GM23248 (cell line): ENCODE measurements around the gene ZNF787. TPM values are rescaled to one million over a fixed set of nuclear protein-coding genes. Genes with fewer than 3 reads are reported as not detected.
A peak's percentile ranks its signal among the peaks of the same experiment; 100 is the strongest.

Experiments used
- DNase-seq: peaks from one replicate; pipeline ENCODE4 v3.0.0-alpha.2; 2015
- H2AFZ ChIP-seq: fragments of 200-600 bp; sonication (generic); 2 replicates; pipeline ENCODE4 v1.6.1; 2016; ENCODE audit warnings: antibody characterized with exemption
- H3F3A ChIP-seq: fragments of 200-600 bp; sonication (generic); 2 replicates; pipeline ENCODE4 v1.6.1; 2016; ENCODE audit warnings: mild to moderate bottlenecking, antibody characterized with exemption, mixed run types; ENCODE audit not compliant: insufficient read depth
- H3K27ac ChIP-seq: fragments of 200-600 bp; sonication (generic); 2 replicates; pipeline ENCODE4 v1.5.1; 2016; ENCODE audit warnings: mild to moderate bottlenecking
- H3K27me3 ChIP-seq: fragments of 200-600 bp; sonication (generic); replicated peaks from 2 replicates; pipeline ENCODE4 v1.6.1; 2016; ENCODE audit warnings: mild to moderate bottlenecking; ENCODE audit not compliant: insufficient read depth
- H3K36me3 ChIP-seq: fragments of 200-600 bp; sonication (generic); 2 replicates; pipeline ENCODE4 v1.6.1; 2016; ENCODE audit warnings: low read depth, mild to moderate bottlenecking
- H3K4me1 ChIP-seq: fragments of 200-600 bp; sonication (generic); 2 replicates; pipeline ENCODE4 v1.6.1; 2016; ENCODE audit warnings: mild to moderate bottlenecking; ENCODE audit not compliant: insufficient read depth
- H3K4me2 ChIP-seq: fragments of 200-600 bp; sonication (generic); one replicate; pipeline ENCODE4 v1.6.1; 2016; ENCODE audit warnings: mild to moderate bottlenecking; ENCODE audit not compliant: unreplicated experiment
- H3K4me3 ChIP-seq: fragments of 200-600 bp; sonication (generic); 2 replicates; pipeline ENCODE4 v1.5.1; 2016; ENCODE audit warnings: mild to moderate bottlenecking
- H3K79me2 ChIP-seq: fragments of 200-600 bp; sonication (generic); 2 replicates; pipeline ENCODE4 v1.6.1; 2016; ENCODE audit warnings: mild to moderate bottlenecking; ENCODE audit not compliant: insufficient read depth
- H3K9ac ChIP-seq: fragments of 200-600 bp; sonication (generic); 2 replicates; pipeline ENCODE4 v1.6.1; 2016; ENCODE audit warnings: mild to moderate bottlenecking
- H3K9me2 ChIP-seq: fragments of 200-600 bp; sonication (generic); 2 replicates; pipeline ENCODE4 v1.6.1; 2016; ENCODE audit warnings: mixed run types, mild to moderate bottlenecking, moderate library complexity; ENCODE audit not compliant: insufficient read depth
- H3K9me3 ChIP-seq: fragments of 200-600 bp; sonication (generic); one replicate; pipeline ENCODE4 v1.6.1; 2017; ENCODE audit warnings: low read depth
- H4K20me1 ChIP-seq: fragments of 200-600 bp; sonication (generic); 2 replicates; pipeline ENCODE4 v1.6.0; 2016; ENCODE audit not compliant: insufficient read depth
- EZH2 ChIP-seq: fragments of 200-600 bp; sonication (generic); IDR thresholded peaks from 2 replicates; pipeline ENCODE4 v1.6.1; 2018; ENCODE audit warnings: antibody characterized with exemption, mild to moderate bottlenecking; ENCODE audit not compliant: insufficient read depth, poor library complexity, severe bottlenecking
- EZH2phosphoT487 ChIP-seq: fragments of 200-600 bp; sonication (generic); IDR thresholded peaks from 2 replicates; pipeline ENCODE4 v1.6.1; 2018; ENCODE audit warnings: antibody characterized with exemption, moderate library complexity, mild to moderate bottlenecking, low read depth; ENCODE audit not compliant: insufficient read depth
- whole genome bisulfite sequencing, 2 experiments: methylation state at CpG; one replicate each; pipeline ENCODE4 v1.1.6; 2015 to 2017; ENCODE audit warnings: low lambda C conversion rate in 2 of 2, low coverage in 1 of 2; ENCODE audit errors: missing lambda C conversion rate in 2 of 2; 5-methylcytosine and 5-hydroxymethylcytosine counted together
- in situ Hi-C: fragments of 300-500 bp; cut with MboI; formaldehyde crosslinking; loops from 2 replicates; pipeline ENCODE4 v1.15.0; 2020
- polyA plus RNA-seq: library from polyadenylated mRNA; unstranded; fragments of >200 nt; fragmentation: Nextera tagmentation; extraction: Ambion mirVana; gene quantifications from 2 replicates; pipeline ENCODE4 v1.2.1, GENCODE V29; 2016
- total RNA-seq: library from RNA; depleted of rRNA; stranded (reverse); fragments of >200 nt; shearing (Covaris generic); gene quantifications from 2 replicates; pipeline ENCODE4 v1.2.3, GENCODE V29; 2014

The ZNF787 gene
- total and polyA plus RNA-seq, 2 experiments from 2014 or later: 1.5 to 19.5 TPM

DNA sequence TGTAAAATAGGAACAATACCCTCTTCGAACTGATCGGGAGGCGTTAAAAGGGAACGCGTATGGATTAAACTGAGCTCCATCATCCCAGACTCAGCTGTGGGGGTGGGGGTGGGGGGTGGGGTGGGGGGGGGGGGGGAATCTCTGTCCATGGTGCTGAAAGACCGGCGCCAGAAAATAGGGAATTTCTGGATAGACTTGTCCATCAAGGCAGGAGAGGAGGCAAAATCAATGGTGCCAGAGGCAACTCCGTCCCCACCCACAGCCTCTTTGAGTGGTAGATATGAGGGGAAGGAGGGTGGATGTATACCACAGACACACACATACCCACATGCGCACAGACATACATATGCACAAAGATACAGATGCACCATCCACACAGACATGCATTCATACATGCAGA lies 37.4 kb downstream of the ZNF787 start:
- no peak overlapping the region for H2AFZ ChIP-seq
- no peak for DNase-seq
- 70% methylated on average over 9 of the region's 9 CpGs for WGBS, 2 experiments
- no peaks in the 10 kb centered on the region for H3K36me3 ChIP-seq
- TF ChIP-seq EZH2phosphoT487: no peak
- TF ChIP-seq EZH2: no peak
- H3K9me3 ChIP-seq: no peaks in the 10 kb centered on the region
- H3K9ac ChIP-seq: no peak overlapping the region
- no peak overlapping the region for H3K27ac ChIP-seq
- no peaks in the 10 kb centered on the region for H3K27me3 ChIP-seq
- in situ Hi-C loops: no loop called here
- 0 out of 2 replicates have a peak, but pooled peaks cover 6% of the 10 kb centered on the region for H3K4me1 ChIP-seq
- H3K4me2 ChIP-seq: no peak overlapping the region
- no peaks in the 10 kb centered on the region for H3K79me2 ChIP-seq
- no peaks in the 10 kb centered on the region for H3K9me2 ChIP-seq
- H4K20me1 ChIP-seq: no peaks in the 10 kb centered on the region
- no peaks in the 10 kb centered on the region for H3F3A ChIP-seq
- no peak overlapping the region for H3K4me3 ChIP-seq

DNA sequence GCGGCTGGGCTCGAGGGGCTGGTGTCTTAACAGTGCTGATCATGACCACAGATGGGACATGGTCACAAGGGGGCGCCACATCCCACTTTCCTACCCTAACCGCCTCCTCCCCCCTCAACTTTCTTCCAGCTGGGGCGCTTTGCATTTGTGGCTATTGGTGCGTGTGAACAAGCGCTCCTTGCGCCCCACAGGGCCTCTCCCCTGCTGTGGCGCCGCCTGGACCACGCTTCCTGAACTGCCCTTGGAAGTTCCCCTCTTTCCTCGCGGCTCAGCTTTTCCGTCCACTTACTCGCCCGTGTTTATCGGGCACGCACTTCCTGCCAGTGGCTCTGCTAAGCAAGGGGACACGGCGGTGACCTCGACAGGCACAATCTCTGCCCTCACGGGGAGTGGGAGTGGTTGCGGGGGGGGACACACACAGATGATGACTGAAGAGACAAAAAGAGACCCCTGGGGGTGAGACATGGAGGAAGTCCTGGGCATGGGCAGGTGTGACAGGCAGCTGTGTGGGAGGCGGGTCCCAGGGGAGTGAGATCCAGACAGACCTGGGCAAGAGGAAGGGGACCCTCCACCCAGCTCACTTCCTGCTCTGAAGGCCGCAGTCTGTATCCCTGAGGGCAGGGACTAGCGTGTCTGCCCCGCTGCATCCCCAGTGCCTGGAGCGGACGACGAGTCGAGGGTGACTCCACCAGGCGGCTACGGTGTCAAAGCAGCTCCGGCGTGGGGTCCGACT lies 40.3 kb downstream of the ZNF787 start:
- Histone ChIP-seq H3K4me1 (0 out of 2 replicates have a peak, but pooled peaks cover 6% of the 10 kb centered on the region), H2AFZ (peak overlapping the region; percentile 89), H3K4me2 (peak overlapping the region; percentile 93), H3K9ac (peak overlapping the region; percentile 77), H3K27ac (no peak overlapping the region), H3K9me2 (no peaks in the 10 kb centered on the region), H3K9me3 (no peaks in the 10 kb centered on the region), H3K27me3 (no peaks in the 10 kb centered on the region), H4K20me1 (no peaks in the 10 kb centered on the region), H3K4me3 (peak overlapping the region; percentile 81), H3F3A (no peaks in the 10 kb centered on the region), H3K36me3 (no peaks in the 10 kb centered on the region), H3K79me2 (no peaks in the 10 kb centered on the region)
- no peak for TF ChIP-seq EZH2
- no peak for TF ChIP-seq EZH2phosphoT487
- peak; percentile 86 for DNase-seq
- 4 to 6% methylated on average over 34 to 36 of the region's 36 CpGs for WGBS, 2 experiments
- in situ Hi-C loops: no loop called here

DNA sequence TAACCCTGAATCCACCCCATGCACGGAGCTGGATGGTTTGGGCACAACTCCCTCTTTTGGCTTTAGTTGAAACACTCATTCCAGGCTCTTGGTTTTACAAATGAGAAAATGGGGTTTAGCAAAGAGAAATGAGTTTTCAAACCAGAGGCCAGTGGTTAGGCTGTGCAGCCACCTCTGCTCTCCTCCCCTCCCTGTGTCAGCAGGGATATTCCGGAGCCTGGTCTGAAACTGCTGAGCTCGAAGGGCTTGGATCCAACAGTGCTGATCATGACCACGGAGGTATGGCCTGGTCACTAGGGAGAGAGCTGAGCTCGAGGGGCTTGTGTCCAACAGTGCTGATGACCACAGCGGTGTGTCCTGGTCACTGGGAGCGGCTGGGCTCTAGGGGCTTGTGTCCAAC lies 41.5 kb downstream of the ZNF787 start:
- in situ Hi-C loops: loop anchor here (10.0 kb wide), 1 partner anchor 245 kb away; no protein-coding TSS in a partner anchor
- no peaks in the 10 kb centered on the region for H3K79me2 ChIP-seq
- no peak overlapping the region for H2AFZ ChIP-seq
- no peaks in the 10 kb centered on the region for H3K27me3 ChIP-seq
- TF ChIP-seq EZH2: no peak
- TF ChIP-seq EZH2phosphoT487: no peak
- no peak for DNase-seq
- H3K27ac ChIP-seq: no peak overlapping the region
- H4K20me1 ChIP-seq: no peaks in the 10 kb centered on the region
- H3K4me2 ChIP-seq: no peak overlapping the region
- H3K36me3 ChIP-seq: no peaks in the 10 kb centered on the region
- WGBS, 2 experiments: 65 to 75% methylated on average over 6 to 7 of the region's 7 CpGs
- H3F3A ChIP-seq: no peaks in the 10 kb centered on the region
- no peak overlapping the region for H3K9ac ChIP-seq
- no peak overlapping the region for H3K4me3 ChIP-seq
- H3K9me2 ChIP-seq: no peaks in the 10 kb centered on the region
- no peaks in the 10 kb centered on the region for H3K9me3 ChIP-seq
- 0 out of 2 replicates have a peak, but pooled peaks cover 6% of the 10 kb centered on the region for H3K4me1 ChIP-seq

DNA sequence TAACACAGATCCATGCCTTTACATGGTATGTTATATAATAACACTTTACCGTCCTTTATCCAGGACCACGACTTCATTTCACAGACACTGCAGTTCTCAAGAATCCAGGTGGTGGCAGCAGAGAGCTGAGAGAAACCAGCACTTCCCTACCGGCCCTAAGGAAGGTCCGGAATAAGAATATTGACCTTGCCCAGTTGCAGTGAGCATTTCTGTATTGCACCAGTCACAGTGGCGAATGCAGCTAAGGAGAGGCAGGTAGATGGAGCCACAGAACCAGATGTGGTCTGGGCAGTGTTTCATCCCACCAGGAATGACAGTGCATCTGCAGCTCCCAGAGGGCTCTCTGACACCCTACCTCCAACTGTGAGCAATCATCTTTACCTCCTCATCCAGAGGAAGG lies 44.6 kb downstream of the ZNF787 start:
- Histone ChIP-seq H3K9me3 (no peaks in the 10 kb centered on the region), H4K20me1 (no peaks in the 10 kb centered on the region), H3K27ac (no peak overlapping the region), H3K36me3 (no peaks in the 10 kb centered on the region), H3K4me2 (no peak overlapping the region), H3K4me3 (no peak overlapping the region), H2AFZ (no peak overlapping the region), H3K4me1 (0 out of 2 replicates have a peak, but pooled peaks cover 3% of the 10 kb centered on the region), H3K9ac (no peak overlapping the region), H3K27me3 (no peaks in the 10 kb centered on the region), H3K9me2 (no peaks in the 10 kb centered on the region), H3F3A (no peaks in the 10 kb centered on the region), H3K79me2 (no peaks in the 10 kb centered on the region)
- peak; percentile 72 for DNase-seq
- in situ Hi-C loops: loop anchor here (10.0 kb wide), 1 partner anchor 248 kb away; no protein-coding TSS in a partner anchor
- TF ChIP-seq EZH2phosphoT487: no peak
- WGBS, 2 experiments: 5 to 7% methylated on average over 5 of the region's 5 CpGs
